K562 (cell line): Measurements from ENCODE around the gene CCDC88A. TPM values are rescaled to one million over a fixed set of nuclear protein-coding genes. Genes with fewer than 3 reads are reported as not detected.

Source experiments
- CAMTA2 ChIP-seq: fragments of 250-450 bp; sonication (Bioruptor Pico); conservative IDR thresholded peaks from 2 replicates; pipeline ENCODE4 v1.5.1; 2022
- CBFA2T2 ChIP-seq: fragments of 450-650 bp; conservative IDR thresholded peaks from 2 replicates; pipeline ENCODE4 v1.6.1; 2017; ENCODE audit warnings: mild to moderate bottlenecking
- CBX3 ChIP-seq, 2 experiments: IDR thresholded peaks; 1 replicate in 1 of 2; 2 replicates in 1 of 2; pipeline ENCODE4 v1.6.1; 2012; ENCODE audit warnings: inconsistent platforms in 2 of 2, low read length in 2 of 2, borderline replicate concordance in 1 of 2, control low read depth in 1 of 2
- CCAR2 ChIP-seq: fragments of 200-400 bp; formaldehyde crosslinking; IDR thresholded peaks from 2 replicates; pipeline ENCODE4 v1.6.1; 2017; ENCODE audit warnings: mild to moderate bottlenecking, low read depth, low read length
- FUS ChIP-seq: fragments of 200-400 bp; formaldehyde crosslinking; optimal IDR thresholded peaks from 2 replicates; pipeline ENCODE3; 2017; ENCODE audit warnings: low read depth, low read length
- GATAD2B ChIP-seq: fragments of 450-650 bp; IDR thresholded peaks from 2 replicates; pipeline ENCODE4 v1.6.1; 2017; ENCODE audit warnings: mild to moderate bottlenecking, borderline replicate concordance
- HMGN3 ChIP-seq: IDR thresholded peaks from 2 replicates; pipeline ENCODE4 v1.6.1; 2011; ENCODE audit warnings: borderline replicate concordance, low read depth, mild to moderate bottlenecking, mixed read lengths, low read length; ENCODE audit not compliant: insufficient read length; ENCODE audit errors: extremely low read depth
- HNRNPL ChIP-seq: fragments of 200-400 bp; formaldehyde crosslinking; IDR thresholded peaks from 2 replicates; pipeline ENCODE4 v1.6.1; 2017; ENCODE audit warnings: low read depth, mild to moderate bottlenecking, low read length
- MED1 ChIP-seq: sonication (generic); formaldehyde crosslinking; IDR thresholded peaks from 2 replicates; pipeline ENCODE4 v1.8.1; 2023; ENCODE audit warnings: missing genetic modification reagents, borderline replicate concordance
- MTA1 ChIP-seq: fragments of 450-650 bp; IDR thresholded peaks from 2 replicates; pipeline ENCODE4 v1.6.1; 2017; ENCODE audit warnings: borderline replicate concordance
- PCBP1 ChIP-seq: fragments of 200-400 bp; formaldehyde crosslinking; IDR thresholded peaks from 2 replicates; pipeline ENCODE4 v1.6.1; 2018; ENCODE audit warnings: mild to moderate bottlenecking, low read depth, low read length; ENCODE audit not compliant: poor library complexity, severe bottlenecking
- PTBP1 ChIP-seq: fragments of 200-400 bp; formaldehyde crosslinking; IDR thresholded peaks from 2 replicates; pipeline ENCODE4 v1.6.1; 2017; ENCODE audit warnings: low read depth, low read length
- RFX5 ChIP-seq: IDR thresholded peaks from 2 replicates; pipeline ENCODE4 v1.6.1; 2011; ENCODE audit warnings: low read depth, mild to moderate bottlenecking, improper control_type of control experiment, low read length
- SMARCA4 ChIP-seq: fragments of 450-650 bp; IDR thresholded peaks from 2 replicates; pipeline ENCODE4 v1.6.1; 2016
- TOE1 ChIP-seq, 2 experiments: fragments of 450-650 bp in 1 of 2; sonication (generic) in 1 of 2; formaldehyde crosslinking in 1 of 2; IDR thresholded peaks; 2 replicates each; pipeline versions ENCODE4 v1.7.1 to v1.8.0; 2016 to 2022; ENCODE audit warnings: borderline replicate concordance in 2 of 2, mild to moderate bottlenecking in 2 of 2, antibody characterized with exemption in 1 of 2, inconsistent platforms in 1 of 2, low read depth in 1 of 2, missing genetic modification reagents in 1 of 2, moderate library complexity in 1 of 2
- YY1 ChIP-seq, 3 experiments: IDR thresholded peaks; 2 replicates each; pipeline ENCODE4 v1.6.1; 2011; ENCODE audit warnings: low read length in 2 of 3, mild to moderate bottlenecking in 2 of 3, moderate library complexity in 2 of 3, borderline replicate concordance in 1 of 3, control low read depth in 1 of 3, low read depth in 1 of 3; ENCODE audit not compliant: insufficient read depth in 3 of 3, insufficient replicate concordance in 2 of 3, control insufficient read depth in 1 of 3, insufficient read length in 1 of 3; ENCODE audit errors: extremely low read depth in 1 of 3
- ZC3H8 ChIP-seq: fragments of 450-650 bp; IDR thresholded peaks from 2 replicates; pipeline ENCODE4 v1.6.1; 2017
- ZKSCAN3 ChIP-seq: fragments of 250-450 bp; sonication (Bioruptor Pico); IDR thresholded peaks from 2 replicates; pipeline ENCODE4 v1.4.0; 2020
- ZNF253 ChIP-seq: fragments of 250-450 bp; sonication (Bioruptor Pico); conservative IDR thresholded peaks from 2 replicates; pipeline ENCODE4 v1.6.1; 2021; ENCODE audit warnings: mild to moderate bottlenecking
- polyA plus RNA-seq, 8 experiments: library from polyadenylated mRNA; depleted of rRNA in 4 of 8; stranded (reverse) in 5 of 8; unstranded in 3 of 8; fragments of >200 nt; fragmentation: Nextera tagmentation in 2 of 8; fragmentation: Illumina TruSeq in 1 of 8; extraction: Ambion mirVana in 2 of 8; extraction: Trizol in 1 of 8; gene quantifications; 2 replicates each; pipeline versions ENCODE4 v1.2.1 to v1.2.3, GENCODE V29; 2011 to 2014; ENCODE audit warnings: inconsistent platforms in 1 of 8, missing spikeins in 1 of 8
- total RNA-seq, 7 experiments: library from RNA; depleted of rRNA in 6 of 7; stranded (reverse); fragments of >200 nt in 6 of 7; fragmentation: Illumina TruSeq in 2 of 7; extraction: Trizol in 2 of 7; gene quantifications; 2 replicates each; pipeline versions ENCODE4 v1.2.1 to v1.2.3, GENCODE V29; 2011 to 2021; ENCODE audit warnings: low replicate concordance in 1 of 7
- TF ChIP-seq, protein P1 (sequence below): sonication (generic); formaldehyde crosslinking; IDR thresholded peaks from 2 replicates; pipeline ENCODE4 v1.8.1; 2022; ENCODE audit warnings: missing genetic modification reagents
- TF ChIP-seq, protein P2 (sequence below): fragments of 250-450 bp; sonication (Bioruptor Pico); IDR thresholded peaks from 2 replicates; pipeline ENCODE4 v1.8.0; 2021; ENCODE audit warnings: moderate library complexity, mild to moderate bottlenecking, inconsistent platforms
- TF ChIP-seq, protein P3 (sequence below): fragments of 450-650 bp; IDR thresholded peaks from 2 replicates; pipeline ENCODE4 v1.6.1; 2016; ENCODE audit warnings: low read depth, mild to moderate bottlenecking, moderate library complexity
- TF ChIP-seq, protein P4 (sequence below): fragments of 450-650 bp; conservative IDR thresholded peaks from 2 replicates; pipeline ENCODE4 v1.6.1; 2016; ENCODE audit warnings: missing genetic modification characterization, low read depth, mild to moderate bottlenecking, control low read depth, missing compliant biosample characterization
- TF ChIP-seq, protein P5 (sequence below), 2 experiments: fragments of 450-650 bp; conservative IDR thresholded peaks; 2 replicates each; pipeline ENCODE4 v1.6.1; 2017; ENCODE audit warnings: mild to moderate bottlenecking in 2 of 2, moderate library complexity in 2 of 2

The CCDC88A gene
- total and polyA plus RNA-seq, 9 of the 15 experiments (the other 6 are each of a cell fraction or from before 2014, with no cell fraction given), result 29.3 to 102 (median 55.6) TPM

DNA sequence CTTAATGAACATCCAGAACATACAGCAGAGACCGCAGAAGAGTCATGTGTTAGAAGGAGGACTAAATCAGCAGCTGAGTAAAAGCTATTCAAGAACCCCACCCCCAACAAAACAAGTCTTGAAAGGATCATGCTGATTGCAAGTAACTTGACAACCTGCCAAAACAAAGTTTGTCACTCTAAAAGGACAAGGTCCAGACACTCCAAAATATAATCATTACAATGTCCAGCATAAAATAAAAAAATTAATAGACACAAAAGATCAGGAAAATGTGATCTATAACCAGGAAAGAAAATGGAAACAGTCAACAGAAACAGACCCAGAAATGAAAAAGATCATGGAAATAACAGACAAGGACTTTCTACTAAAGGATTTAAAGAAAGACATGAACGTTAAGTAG, 28.5 kb downstream of the CCDC88A start (continued):
- no peak for TF ChIP-seq CCAR2
- TF ChIP-seq, protein P1, sequence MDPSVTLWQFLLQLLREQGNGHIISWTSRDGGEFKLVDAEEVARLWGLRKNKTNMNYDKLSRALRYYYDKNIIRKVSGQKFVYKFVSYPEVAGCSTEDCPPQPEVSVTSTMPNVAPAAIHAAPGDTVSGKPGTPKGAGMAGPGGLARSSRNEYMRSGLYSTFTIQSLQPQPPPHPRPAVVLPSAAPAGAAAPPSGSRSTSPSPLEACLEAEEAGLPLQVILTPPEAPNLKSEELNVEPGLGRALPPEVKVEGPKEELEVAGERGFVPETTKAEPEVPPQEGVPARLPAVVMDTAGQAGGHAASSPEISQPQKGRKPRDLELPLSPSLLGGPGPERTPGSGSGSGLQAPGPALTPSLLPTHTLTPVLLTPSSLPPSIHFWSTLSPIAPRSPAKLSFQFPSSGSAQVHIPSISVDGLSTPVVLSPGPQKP (CRISPR knock-in tag), result no peak
- TF ChIP-seq CBX3 (IDR thresholded peaks at IDR 0.05; ENCODE audit: borderline replicate concordance in 1 of 2, low read length in 2 of 2), result no peak
- TF ChIP-seq CAMTA2 (CRISPR knock-in tag), result no peak
- TF ChIP-seq MED1 (CRISPR knock-in tag), result no peak
- TF ChIP-seq FUS, result no peak
- no peak for TF ChIP-seq RFX5
- TF ChIP-seq SMARCA4, result peak; percentile 30; the same call in 1 of the 2 replicates
- TF ChIP-seq TOE1 (IDR thresholded peaks at IDR 0.05; ENCODE audit: borderline replicate concordance), result 0 out of 2 replicates have a peak, but pooled peaks have one; percentile 16
- no peak for TF ChIP-seq TOE1 (CRISPR knock-in tag; IDR thresholded peaks at IDR 0.05; ENCODE audit: borderline replicate concordance, low read depth)
- TF ChIP-seq, protein P2, sequence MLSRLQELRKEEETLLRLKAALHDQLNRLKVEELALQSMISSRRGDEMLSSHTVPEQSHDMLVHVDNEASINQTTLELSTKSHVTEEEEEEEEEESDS (CRISPR knock-in tag), result no peak
- no peak for TF ChIP-seq MTA1
- TF ChIP-seq HNRNPL, result no peak
- no peak for TF ChIP-seq YY1 (IDR thresholded peaks at IDR 0.05; ENCODE audit: borderline replicate concordance in 1 of 3, control insufficient read depth in 1 of 3, extremely low read depth in 1 of 3, insufficient read depth in 3 of 3, insufficient read length in 1 of 3, insufficient replicate concordance in 2 of 3, low read depth in 1 of 3, low read length in 2 of 3)
- TF ChIP-seq, protein P3, sequence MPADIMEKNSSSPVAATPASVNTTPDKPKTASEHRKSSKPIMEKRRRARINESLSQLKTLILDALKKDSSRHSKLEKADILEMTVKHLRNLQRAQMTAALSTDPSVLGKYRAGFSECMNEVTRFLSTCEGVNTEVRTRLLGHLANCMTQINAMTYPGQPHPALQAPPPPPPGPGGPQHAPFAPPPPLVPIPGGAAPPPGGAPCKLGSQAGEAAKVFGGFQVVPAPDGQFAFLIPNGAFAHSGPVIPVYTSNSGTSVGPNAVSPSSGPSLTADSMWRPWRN, result no peak
- no peak for TF ChIP-seq ZNF253 (CRISPR knock-in tag)
- TF ChIP-seq, protein P4, sequence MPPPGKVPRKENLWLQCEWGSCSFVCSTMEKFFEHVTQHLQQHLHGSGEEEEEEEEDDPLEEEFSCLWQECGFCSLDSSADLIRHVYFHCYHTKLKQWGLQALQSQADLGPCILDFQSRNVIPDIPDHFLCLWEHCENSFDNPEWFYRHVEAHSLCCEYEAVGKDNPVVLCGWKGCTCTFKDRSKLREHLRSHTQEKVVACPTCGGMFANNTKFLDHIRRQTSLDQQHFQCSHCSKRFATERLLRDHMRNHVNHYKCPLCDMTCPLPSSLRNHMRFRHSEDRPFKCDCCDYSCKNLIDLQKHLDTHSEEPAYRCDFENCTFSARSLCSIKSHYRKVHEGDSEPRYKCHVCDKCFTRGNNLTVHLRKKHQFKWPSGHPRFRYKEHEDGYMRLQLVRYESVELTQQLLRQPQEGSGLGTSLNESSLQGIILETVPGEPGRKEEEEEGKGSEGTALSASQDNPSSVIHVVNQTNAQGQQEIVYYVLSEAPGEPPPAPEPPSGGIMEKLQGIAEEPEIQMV, result no peak
- TF ChIP-seq ZKSCAN3 (CRISPR knock-in tag), result no peak
- no peak for TF ChIP-seq PCBP1
- TF ChIP-seq CBFA2T2, result no peak; the same call in 1 of the 2 replicates
- TF ChIP-seq, protein P5, sequence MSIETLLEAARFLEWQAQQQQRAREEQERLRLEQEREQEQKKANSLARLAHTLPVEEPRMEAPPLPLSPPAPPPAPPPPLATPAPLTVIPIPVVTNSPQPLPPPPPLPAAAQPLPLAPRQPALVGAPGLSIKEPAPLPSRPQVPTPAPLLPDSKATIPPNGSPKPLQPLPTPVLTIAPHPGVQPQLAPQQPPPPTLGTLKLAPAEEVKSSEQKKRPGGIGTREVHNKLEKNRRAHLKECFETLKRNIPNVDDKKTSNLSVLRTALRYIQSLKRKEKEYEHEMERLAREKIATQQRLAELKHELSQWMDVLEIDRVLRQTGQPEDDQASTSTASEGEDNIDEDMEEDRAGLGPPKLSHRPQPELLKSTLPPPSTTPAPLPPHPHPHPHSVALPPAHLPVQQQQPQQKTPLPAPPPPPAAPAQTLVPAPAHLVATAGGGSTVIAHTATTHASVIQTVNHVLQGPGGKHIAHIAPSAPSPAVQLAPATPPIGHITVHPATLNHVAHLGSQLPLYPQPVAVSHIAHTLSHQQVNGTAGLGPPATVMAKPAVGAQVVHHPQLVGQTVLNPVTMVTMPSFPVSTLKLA (conservative IDR thresholded peaks at IDR 0.05), result 0 out of 4 replicates have a peak, but pooled peaks of 1 of the 2 experiments have one; percentile 34
- no peak for TF ChIP-seq HMGN3
- TF ChIP-seq ZC3H8, result no peak
- peak; percentile 22; the same call in 1 of the 2 replicates for TF ChIP-seq GATAD2B
- no peak for TF ChIP-seq PTBP1
- TF ChIP-seq, all 486 proteins: peak for 46
